A673 (cell line): ENCODE results near the gene FTSJ3. TPM values are rescaled to one million over a fixed set of nuclear protein-coding genes. Genes with fewer than 3 reads are reported as not detected.

Experiments
- BruUV-seq: library from RNA; stranded (reverse); fragments of 400-500 nt; replicated peaks from 2 replicates; lab custom pipeline; 2021; lab: Mats Ljungman, UMichigan
- CTCF ChIA-PET: fragments of 300-600 bp; sonication (Branson Sonifier 250); formaldehyde crosslinking; loops from one replicate; lab custom pipeline; 2022; ENCODE audit warnings: antibody characterized with exemption; lab: Charles Lee
- POLR2A ChIA-PET: fragments of 300-600 bp; sonication (Branson Sonifier 250); formaldehyde crosslinking; loops from one replicate; lab custom pipeline; 2022; ENCODE audit warnings: antibody characterized with exemption; ENCODE audit not compliant: low non-redundant PET; lab: Charles Lee
- DNase-seq: peaks from one replicate; pipeline ENCODE4 v3.0.0-alpha.2; 2015; ENCODE audit warnings: low spot score
- H3K27ac ChIP-seq: fragments of 200-600 bp; sonication (generic); 2 replicates; pipeline ENCODE4 v1.5.1; 2016; ENCODE audit warnings: mixed run types, low read depth, mild to moderate bottlenecking, mixed read lengths, antibody characterized with exemption, low read length; ENCODE audit not compliant: poor library complexity, severe bottlenecking
- H3K27me3 ChIP-seq: fragments of 200-600 bp; sonication (generic); replicated peaks from 2 replicates; pipeline ENCODE4 v1.6.1; 2017; ENCODE audit warnings: mixed run types, low read depth, mild to moderate bottlenecking, mixed read lengths, antibody characterized with exemption, low read length; ENCODE audit not compliant: insufficient read depth, poor library complexity
- H3K36me3 ChIP-seq: fragments of 200-600 bp; sonication (generic); 2 replicates; pipeline ENCODE4 v1.6.1; 2016; ENCODE audit warnings: mixed run types, mild to moderate bottlenecking, mixed read lengths, antibody characterized with exemption, low read length; ENCODE audit not compliant: insufficient read depth, poor library complexity, severe bottlenecking
- H3K4me1 ChIP-seq: fragments of 200-600 bp; sonication (generic); 2 replicates; pipeline ENCODE4 v1.6.1; 2017; ENCODE audit warnings: mixed run types, mild to moderate bottlenecking, mixed read lengths, antibody characterized with exemption, low read length; ENCODE audit not compliant: insufficient read depth, poor library complexity, severe bottlenecking
- H3K4me3 ChIP-seq: fragments of 200-600 bp; sonication (generic); 2 replicates; pipeline ENCODE4 v1.5.1; 2016; ENCODE audit warnings: low read depth, mixed run types, mild to moderate bottlenecking, mixed read lengths, low read length; ENCODE audit not compliant: poor library complexity, severe bottlenecking
- H3K9me3 ChIP-seq: fragments of 200-600 bp; sonication (generic); 2 replicates; pipeline ENCODE4 v1.6.1; 2016; ENCODE audit warnings: mixed run types, low read depth, mild to moderate bottlenecking, mixed read lengths, antibody characterized with exemption, low read length; ENCODE audit not compliant: poor library complexity, severe bottlenecking
- EZH2 ChIP-seq: fragments of 200-600 bp; sonication (generic); IDR thresholded peaks from 2 replicates; pipeline ENCODE4 v1.6.1; 2017; ENCODE audit warnings: borderline replicate concordance, low read depth, mild to moderate bottlenecking, mixed read lengths, antibody characterized with exemption, low read length; ENCODE audit not compliant: poor library complexity, severe bottlenecking
- intact Hi-C: fragments of 100-400 bp; cut with micrococcal nuclease; formaldehyde crosslinking; loops from one replicate; pipeline ENCODE4 v1.10.0; 2022; ENCODE audit not compliant: unreplicated experiment
- total RNA-seq: library from RNA; stranded (reverse); gene quantifications from 2 replicates; pipeline ENCODE4 v1.2.3, GENCODE V29; 2021
- TF ChIP-seq, protein P1 (sequence below): fragments of 300-800, 200-600 bp; sonication (generic); conservative IDR thresholded peaks from 2 replicates; pipeline ENCODE4 v1.5.1; 2017; ENCODE audit warnings: low read depth, mild to moderate bottlenecking, antibody characterized with exemption, low read length, moderate library complexity, mixed read lengths

The FTSJ3 gene
- total RNA-seq, 1 experiment from 2014 or later, result 90.4 TPM

DNA sequence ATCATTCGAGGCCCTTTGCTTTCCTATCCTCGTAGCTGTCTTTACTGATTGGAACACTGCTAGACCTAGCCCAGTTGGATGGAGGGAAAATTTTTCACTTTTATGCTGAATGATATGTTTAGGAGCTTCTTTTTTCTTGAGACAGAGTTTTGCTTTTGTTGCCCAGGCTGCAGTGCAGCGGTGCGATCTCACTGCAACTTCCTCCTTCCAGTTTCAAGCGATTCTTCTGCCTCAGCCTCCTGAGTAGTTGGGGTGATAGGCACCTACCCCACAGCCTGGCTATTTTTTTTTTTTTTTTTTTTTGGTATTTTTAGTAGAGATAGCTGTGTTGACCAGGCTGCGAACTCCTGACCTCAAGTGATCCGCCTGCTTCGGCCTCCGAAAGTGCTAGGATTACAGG lies 17.5 kb downstream of the FTSJ3 start:
- no peaks in the 10 kb centered on the region for H3K27me3 ChIP-seq
- peaks cover 98% of the 10 kb centered on the region for H3K36me3 ChIP-seq
- ChIA-PET CTCF (no interaction called here), POLR2A (interaction anchor here (0.7 kb wide), 1 partner anchor 8 kb away, joined by 12 read pairs; no protein-coding TSS in a partner anchor)
- intact Hi-C loops, result no loop called here
- no TSS peak for BruUV-seq
- TF ChIP-seq, protein P1, sequence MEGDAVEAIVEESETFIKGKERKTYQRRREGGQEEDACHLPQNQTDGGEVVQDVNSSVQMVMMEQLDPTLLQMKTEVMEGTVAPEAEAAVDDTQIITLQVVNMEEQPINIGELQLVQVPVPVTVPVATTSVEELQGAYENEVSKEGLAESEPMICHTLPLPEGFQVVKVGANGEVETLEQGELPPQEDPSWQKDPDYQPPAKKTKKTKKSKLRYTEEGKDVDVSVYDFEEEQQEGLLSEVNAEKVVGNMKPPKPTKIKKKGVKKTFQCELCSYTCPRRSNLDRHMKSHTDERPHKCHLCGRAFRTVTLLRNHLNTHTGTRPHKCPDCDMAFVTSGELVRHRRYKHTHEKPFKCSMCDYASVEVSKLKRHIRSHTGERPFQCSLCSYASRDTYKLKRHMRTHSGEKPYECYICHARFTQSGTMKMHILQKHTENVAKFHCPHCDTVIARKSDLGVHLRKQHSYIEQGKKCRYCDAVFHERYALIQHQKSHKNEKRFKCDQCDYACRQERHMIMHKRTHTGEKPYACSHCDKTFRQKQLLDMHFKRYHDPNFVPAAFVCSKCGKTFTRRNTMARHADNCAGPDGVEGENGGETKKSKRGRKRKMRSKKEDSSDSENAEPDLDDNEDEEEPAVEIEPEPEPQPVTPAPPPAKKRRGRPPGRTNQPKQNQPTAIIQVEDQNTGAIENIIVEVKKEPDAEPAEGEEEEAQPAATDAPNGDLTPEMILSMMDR, result no peak
- no peak for TF ChIP-seq EZH2
- no peak overlapping the region for H3K4me3 ChIP-seq
- no peaks in the 10 kb centered on the region for H3K4me1 ChIP-seq
- no peak for DNase-seq
- H3K27ac ChIP-seq, result no peak overlapping the region
- no peaks in the 10 kb centered on the region for H3K9me3 ChIP-seq

DNA sequence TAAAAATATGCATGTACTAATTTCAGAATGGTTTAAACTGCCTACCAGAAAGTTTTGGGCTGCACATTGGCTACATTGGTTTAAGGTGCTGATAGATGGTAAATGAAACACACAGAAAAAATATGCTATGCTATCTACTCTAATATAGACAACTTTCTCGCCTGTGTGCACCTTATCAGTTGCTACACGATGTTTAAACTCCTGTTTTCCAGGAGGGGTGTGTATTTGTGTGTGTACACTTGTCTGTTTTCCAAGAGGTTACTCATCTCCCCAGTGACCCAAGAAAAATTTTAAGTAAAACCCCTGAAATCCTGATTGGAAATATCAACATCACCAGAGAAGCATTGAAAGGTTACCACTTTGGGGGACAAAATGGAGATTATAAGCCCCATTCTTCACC lies 21.9 kb downstream of the FTSJ3 start:
- Histone ChIP-seq H3K4me3 (no peak overlapping the region), H3K27ac (no peak overlapping the region), H3K36me3 (peaks cover 97% of the 10 kb centered on the region), H3K9me3 (no peaks in the 10 kb centered on the region), H3K4me1 (no peaks in the 10 kb centered on the region), H3K27me3 (no peaks in the 10 kb centered on the region)
- POLR2A ChIA-PET, result no interaction called here
- CTCF ChIA-PET, result no interaction called here
- TF ChIP-seq, protein P1, result no peak
- TF ChIP-seq EZH2, result no peak
- intact Hi-C loops, result no loop called here
- no TSS peak for BruUV-seq
- no peak for DNase-seq

DNA sequence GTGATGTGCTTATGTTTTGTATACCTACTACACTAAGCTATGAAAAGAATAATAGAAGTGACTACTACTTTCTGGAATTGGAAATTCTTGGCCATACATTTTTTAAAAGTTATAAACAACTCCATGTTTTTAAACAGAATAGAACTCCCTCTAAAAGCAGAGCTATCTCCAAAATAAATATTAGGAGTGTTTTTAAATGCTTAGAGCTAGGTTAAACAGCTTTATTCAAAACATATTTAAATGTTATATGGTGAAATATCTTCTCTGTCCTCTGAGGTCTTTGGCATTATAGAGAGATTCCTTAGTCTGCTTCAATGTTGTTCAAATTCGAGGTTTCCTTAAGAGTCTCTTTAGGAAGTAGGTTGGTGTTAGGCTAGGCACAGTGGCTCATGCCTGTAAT lies 23.1 kb downstream of the FTSJ3 start:
- DNase-seq, result no peak
- TF ChIP-seq EZH2, result no peak
- TF ChIP-seq, protein P1, result no peak
- no peaks in the 10 kb centered on the region for H3K4me1 ChIP-seq
- ChIA-PET POLR2A (no interaction called here), CTCF (no interaction called here)
- H3K27ac ChIP-seq, result no peak overlapping the region
- no peaks in the 10 kb centered on the region for H3K9me3 ChIP-seq
- no peaks in the 10 kb centered on the region for H3K27me3 ChIP-seq
- peaks cover 97% of the 10 kb centered on the region for H3K36me3 ChIP-seq
- no TSS peak for BruUV-seq
- intact Hi-C loops, result no loop called here
- no peak overlapping the region for H3K4me3 ChIP-seq
